HUES64 (cell line): Measurements from ENCODE around the gene CERT1.

Experiments used
- H3K27ac ChIP-seq: 2 replicates; pipeline ENCODE4 v1.7.0; 2013; ENCODE audit warnings: low read depth, low read length, inconsistent platforms
- H3K27me3 ChIP-seq: 2 replicates; pipeline ENCODE4 v1.6.1; 2013; ENCODE audit warnings: mild to moderate bottlenecking, low read length; ENCODE audit not compliant: insufficient read depth
- H3K36me3 ChIP-seq: 2 replicates; pipeline ENCODE4 v1.6.1; 2013; ENCODE audit warnings: mild to moderate bottlenecking, low read length; ENCODE audit not compliant: insufficient read depth
- H3K4me1 ChIP-seq: 2 replicates; pipeline ENCODE4 v1.6.1; 2013; ENCODE audit warnings: mild to moderate bottlenecking, low read length, moderate library complexity; ENCODE audit not compliant: insufficient read depth
- H3K4me3 ChIP-seq: 2 replicates; pipeline ENCODE4 v1.5.1; 2013; ENCODE audit warnings: mild to moderate bottlenecking, low read length, moderate library complexity
- H3K9ac ChIP-seq: 2 replicates; pipeline ENCODE4 v1.6.1; 2013; ENCODE audit warnings: mild to moderate bottlenecking, low read depth, low read length
- H3K9me3 ChIP-seq: 2 replicates; pipeline ENCODE4 v1.6.1; 2013; ENCODE audit warnings: low read depth, low read length; ENCODE audit not compliant: insufficient read depth
- WGBS: fragments of 150-250, 120-280 bp; methylation state at CpG from one replicate; pipeline ENCODE4 v1.1.7; 2013; ENCODE audit warnings: missing lambda C conversion rate; 5-methylcytosine and 5-hydroxymethylcytosine counted together

CERT1 gene

DNA sequence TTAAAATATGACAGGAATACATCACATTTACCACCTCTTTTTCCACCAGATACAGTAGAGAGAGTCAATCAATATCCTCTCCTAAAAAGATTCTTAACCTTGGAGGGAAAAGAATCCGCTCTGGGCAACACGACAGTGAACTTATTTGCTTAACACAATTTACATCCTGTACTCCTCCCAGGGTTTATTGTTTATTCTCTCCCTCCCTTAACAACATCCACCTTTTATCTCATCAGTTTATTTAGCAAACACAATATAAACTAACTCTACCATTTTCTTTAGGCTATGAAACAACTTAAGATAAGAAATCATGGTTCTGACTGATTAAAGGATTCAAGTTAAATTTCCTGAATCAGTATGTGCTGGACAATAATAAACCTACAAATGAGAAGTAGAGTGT lies 50.9 kb downstream of the CERT1 start:
- no peak overlapping the region for H3K9ac ChIP-seq
- H3K36me3 ChIP-seq: no peaks in the 10 kb centered on the region; the same call in 1 of the 2 replicates
- H3K4me1 ChIP-seq: peaks cover 25% of the 10 kb centered on the region
- no peak overlapping the region for H3K4me3 ChIP-seq
- H3K27ac ChIP-seq: no peak overlapping the region
- H3K9me3 ChIP-seq: no peaks in the 10 kb centered on the region
- 63% methylated on average over 2 of the region's 2 CpGs for WGBS
- H3K27me3 ChIP-seq: no peaks in the 10 kb centered on the region

DNA sequence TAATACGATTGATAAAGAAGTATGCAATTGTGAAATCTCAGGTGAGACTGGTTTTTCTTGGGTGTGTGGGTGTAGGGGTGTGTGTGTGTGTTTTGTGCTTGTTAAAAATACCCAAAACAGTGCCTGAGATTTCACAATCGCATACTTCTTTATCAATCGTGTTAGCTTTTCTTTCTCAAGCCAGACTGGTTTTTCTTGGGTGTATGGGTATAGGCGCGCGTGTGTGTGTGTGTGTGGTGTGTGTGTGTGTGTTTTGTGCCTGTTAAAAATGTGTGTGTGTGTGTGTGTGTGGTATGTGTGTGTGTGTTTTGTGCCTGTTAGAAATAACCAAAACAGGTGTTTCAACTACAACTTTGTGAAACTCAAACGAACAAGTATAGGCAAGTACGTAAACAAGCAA lies 53.7 kb downstream of the CERT1 start:
- 98% methylated on average over 8 of the region's 8 CpGs for WGBS
- no peak overlapping the region for H3K9ac ChIP-seq
- no peaks in the 10 kb centered on the region for H3K27me3 ChIP-seq
- no peak overlapping the region for H3K27ac ChIP-seq
- no peak overlapping the region for H3K4me3 ChIP-seq
- H3K4me1 ChIP-seq: peaks cover 14% of the 10 kb centered on the region
- H3K9me3 ChIP-seq: no peaks in the 10 kb centered on the region
- H3K36me3 ChIP-seq: no peaks in the 10 kb centered on the region; the same call in 1 of the 2 replicates

DNA sequence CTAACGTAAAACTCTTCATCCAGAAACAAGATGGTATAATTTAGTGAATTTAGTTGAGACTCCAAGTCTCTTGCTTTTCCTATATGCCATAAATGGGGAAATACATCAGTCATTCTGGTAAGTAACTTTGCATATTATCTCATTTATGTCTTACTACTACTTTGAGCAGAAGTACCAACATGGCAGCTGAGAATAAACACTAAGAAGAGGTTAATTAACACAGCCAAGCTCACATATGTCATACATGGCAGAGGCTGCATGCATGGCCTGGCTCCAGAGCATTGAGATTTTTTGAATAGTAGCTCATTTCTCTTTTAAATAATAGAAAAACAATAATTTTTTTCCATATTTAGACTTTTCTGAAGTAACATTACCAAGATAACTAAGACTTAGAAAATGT lies 54.3 kb downstream of the CERT1 start:
- peaks cover 14% of the 10 kb centered on the region for H3K4me1 ChIP-seq
- H3K27ac ChIP-seq: no peak overlapping the region
- H3K9me3 ChIP-seq: no peaks in the 10 kb centered on the region
- WGBS: no CpG with 5 or more reads among the region's 1 CpG
- H3K4me3 ChIP-seq: no peak overlapping the region
- no peak overlapping the region for H3K9ac ChIP-seq
- H3K27me3 ChIP-seq: no peaks in the 10 kb centered on the region
- no peaks in the 10 kb centered on the region; the same call in 1 of the 2 replicates for H3K36me3 ChIP-seq

DNA sequence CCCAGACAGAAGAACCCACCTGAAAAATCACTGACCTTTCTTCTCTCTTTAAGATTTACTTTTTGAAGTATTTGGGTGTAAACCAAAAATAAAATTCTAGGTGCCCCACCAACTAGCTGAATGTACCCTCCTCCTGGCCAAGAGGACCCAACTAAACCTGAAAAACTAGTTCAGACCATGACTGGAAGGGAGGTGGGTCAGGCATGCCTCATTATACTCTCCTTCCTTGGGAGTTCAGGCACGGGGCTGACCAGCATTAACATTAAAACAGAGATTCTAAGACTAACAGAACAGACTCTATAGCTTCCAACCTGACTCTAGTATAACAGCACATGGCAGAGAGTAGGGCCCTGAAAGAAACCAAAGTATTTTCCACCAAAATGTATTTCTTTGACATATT lies 61.4 kb downstream of the CERT1 start:
- Histone ChIP-seq H3K4me1 (peaks cover 16% of the 10 kb centered on the region; the same call in 1 of the 2 replicates), H3K9me3 (no peaks in the 10 kb centered on the region), H3K9ac (no peak overlapping the region), H3K27me3 (no peaks in the 10 kb centered on the region), H3K4me3 (no peak overlapping the region), H3K36me3 (no peaks in the 10 kb centered on the region), H3K27ac (no peak overlapping the region; the same call in 1 of the 2 replicates)
- WGBS: 38% methylated on average over 1 of the region's 1 CpG

DNA sequence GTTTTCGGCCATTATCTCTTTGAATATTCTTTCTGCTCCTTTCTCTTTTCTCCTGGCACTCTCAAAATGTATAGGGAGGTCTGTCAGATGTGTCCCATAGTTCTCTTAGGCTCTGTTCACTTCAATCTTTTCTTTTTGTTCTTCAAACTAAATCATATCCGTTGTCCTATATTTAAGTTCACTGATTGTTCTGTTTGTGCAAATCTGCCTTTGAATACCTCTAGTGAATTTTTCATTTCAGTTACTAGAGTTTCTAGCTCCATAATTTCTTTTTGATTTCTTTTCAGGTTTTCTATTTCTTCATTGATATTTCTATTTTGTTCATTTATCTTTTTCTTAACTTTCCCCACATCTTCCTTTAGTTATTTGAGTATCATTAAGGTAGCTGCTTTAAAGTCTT lies 65.4 kb downstream of the CERT1 start:
- H3K4me1 ChIP-seq: peaks cover 14% of the 10 kb centered on the region; the same call in 1 of the 2 replicates
- no peaks in the 10 kb centered on the region for H3K27me3 ChIP-seq
- 92% methylated on average over 1 of the region's 2 CpGs for WGBS
- no peak overlapping the region for H3K4me3 ChIP-seq
- peaks cover 6% of the 10 kb centered on the region for H3K9me3 ChIP-seq
- no peaks in the 10 kb centered on the region for H3K36me3 ChIP-seq
- no peak overlapping the region for H3K9ac ChIP-seq
- H3K27ac ChIP-seq: no peak overlapping the region

DNA sequence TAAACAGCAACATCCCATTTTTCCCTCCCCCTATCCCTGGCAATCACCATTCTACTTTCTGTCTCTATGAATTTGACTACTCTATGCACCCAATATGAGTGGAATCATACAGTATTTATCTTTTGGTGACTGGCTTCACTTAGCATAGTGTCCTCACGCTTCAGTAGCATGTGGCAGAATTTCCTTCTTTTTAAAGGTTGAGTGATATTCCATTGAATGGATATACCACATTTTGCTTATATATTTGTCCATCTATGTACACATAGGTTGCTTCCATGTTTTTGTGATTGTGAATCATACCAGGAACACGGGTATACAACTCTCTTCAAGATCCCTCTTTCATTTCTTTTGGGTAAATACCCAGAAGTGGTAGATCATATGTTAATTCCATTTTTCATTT lies 69.9 kb downstream of the CERT1 start:
- 92% methylated on average over 1 of the region's 2 CpGs for WGBS
- Histone ChIP-seq H3K27me3 (no peaks in the 10 kb centered on the region), H3K27ac (no peak overlapping the region), H3K36me3 (no peaks in the 10 kb centered on the region), H3K9me3 (peaks cover 6% of the 10 kb centered on the region), H3K4me3 (no peak overlapping the region), H3K9ac (no peak overlapping the region), H3K4me1 (peaks cover under 1% of the 10 kb centered on the region; the same call in 1 of the 2 replicates)

DNA sequence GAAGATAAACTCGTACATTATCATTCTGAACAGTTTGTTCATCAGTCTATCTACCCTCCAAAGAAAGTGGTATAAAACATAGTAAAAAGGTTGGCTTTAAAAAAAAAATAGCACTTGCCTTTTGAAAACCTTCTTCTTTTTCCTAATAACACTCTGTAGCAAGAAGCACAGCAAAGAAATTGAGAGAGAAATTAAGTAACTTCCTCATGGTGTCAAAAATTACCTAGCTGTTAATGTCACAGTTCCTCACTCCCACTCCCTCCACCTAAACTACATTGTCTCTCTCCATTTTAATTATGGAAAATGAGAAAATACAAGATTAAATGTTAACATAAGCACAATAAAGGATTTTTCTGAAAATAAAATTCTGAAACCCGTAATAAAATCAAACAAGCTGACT lies 72.2 kb downstream of the CERT1 start:
- Histone ChIP-seq H3K27me3 (no peaks in the 10 kb centered on the region), H3K36me3 (no peaks in the 10 kb centered on the region), H3K4me1 (no peaks in the 10 kb centered on the region), H3K9ac (no peak overlapping the region), H3K9me3 (peaks cover 6% of the 10 kb centered on the region), H3K27ac (no peak overlapping the region), H3K4me3 (no peak overlapping the region)
- 100% methylated on average over 1 of the region's 2 CpGs for WGBS

DNA sequence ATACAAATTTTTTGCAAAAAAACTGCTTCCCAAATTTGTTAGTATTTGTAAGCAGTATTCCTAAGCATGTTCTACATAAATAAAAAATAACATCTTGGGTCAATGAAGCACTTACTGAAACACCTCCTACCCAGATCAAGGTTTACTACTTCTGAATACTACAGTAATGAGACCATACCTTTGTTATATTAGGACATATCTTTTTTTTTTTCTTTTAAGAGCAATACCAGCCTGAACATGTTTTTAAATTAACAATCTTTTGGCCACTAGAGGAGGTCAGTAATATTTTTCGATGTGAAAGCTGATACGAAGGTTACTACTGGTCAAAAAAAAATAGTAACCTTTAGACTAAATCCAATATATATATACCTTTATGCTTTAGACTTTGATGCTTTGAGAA lies 72.7 kb downstream of the CERT1 start:
- WGBS: no CpG with 5 or more reads among the region's 2 CpGs
- H3K9me3 ChIP-seq: peaks cover 6% of the 10 kb centered on the region
- no peak overlapping the region for H3K9ac ChIP-seq
- H3K4me3 ChIP-seq: no peak overlapping the region
- no peaks in the 10 kb centered on the region for H3K36me3 ChIP-seq
- no peaks in the 10 kb centered on the region for H3K4me1 ChIP-seq
- H3K27ac ChIP-seq: no peak overlapping the region
- H3K27me3 ChIP-seq: no peaks in the 10 kb centered on the region

DNA sequence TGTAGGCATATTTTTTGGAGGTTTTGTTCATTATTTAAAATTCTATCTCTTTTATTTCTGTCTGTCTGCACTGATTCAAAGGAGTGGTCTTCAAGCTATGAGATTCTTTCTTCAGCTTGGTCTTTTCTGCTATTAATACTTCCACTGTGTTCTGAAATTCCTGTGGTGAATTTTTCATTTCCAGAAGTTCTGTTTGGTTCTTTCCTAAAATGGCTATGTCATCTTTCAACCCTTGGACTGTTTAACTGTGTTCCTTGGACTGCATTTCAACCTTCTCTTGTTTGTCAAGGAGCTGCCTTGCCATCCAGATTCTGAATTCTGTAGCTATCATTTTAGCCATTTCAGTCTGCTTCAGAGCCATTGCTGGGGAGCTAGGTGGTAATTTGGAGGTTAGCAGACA lies 76.3 kb downstream of the CERT1 start:
- H3K4me1 ChIP-seq: no peaks in the 10 kb centered on the region

DNA sequence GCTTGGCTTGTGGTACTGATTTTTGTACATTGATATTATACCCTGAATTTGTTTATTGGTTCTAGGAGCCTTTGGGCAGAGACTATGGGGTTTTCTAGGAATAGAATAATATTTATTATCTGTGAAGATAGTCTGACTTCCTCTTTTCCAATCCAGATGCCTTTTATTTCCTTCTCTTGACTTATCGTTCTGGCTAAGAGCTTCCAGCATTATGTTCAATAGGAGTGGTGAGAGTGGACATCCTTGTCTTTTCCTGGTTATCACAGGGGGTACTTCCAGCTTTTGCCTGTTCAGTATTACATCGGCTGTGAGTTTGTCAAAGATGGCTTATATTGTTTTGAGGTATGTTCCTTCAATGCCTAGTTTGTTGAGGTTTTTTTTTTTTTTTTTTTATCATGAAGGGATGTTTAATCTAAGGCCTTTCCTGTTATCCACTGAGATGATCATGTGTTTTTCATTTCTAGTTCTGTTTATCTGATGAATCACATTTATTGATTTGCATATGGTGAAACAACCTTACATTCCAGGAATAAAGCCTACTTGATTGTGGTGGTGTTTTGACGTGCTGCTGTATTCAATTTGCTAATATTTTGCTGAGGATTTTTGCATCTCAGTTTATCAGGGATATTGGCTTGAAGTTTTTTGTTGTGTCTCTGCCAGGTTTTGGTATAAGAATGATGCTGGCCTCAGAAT lies 77.5 kb downstream of the CERT1 start:
- Histone ChIP-seq H3K27me3 (no peaks in the 10 kb centered on the region), H3K9ac (no peak overlapping the region), H3K36me3 (no peaks in the 10 kb centered on the region), H3K27ac (no peak overlapping the region), H3K4me3 (no peak overlapping the region), H3K9me3 (no peaks in the 10 kb centered on the region), H3K4me1 (no peaks in the 10 kb centered on the region)
- WGBS: 98% methylated on average over 3 of the region's 3 CpGs

More for the DNA sequence above, 76.3 kb downstream of the CERT1 start:
- no peaks in the 10 kb centered on the region for H3K9me3 ChIP-seq
- H3K36me3 ChIP-seq: no peaks in the 10 kb centered on the region
- no peaks in the 10 kb centered on the region for H3K27me3 ChIP-seq
- H3K4me3 ChIP-seq: no peak overlapping the region
- H3K9ac ChIP-seq: no peak overlapping the region
- no peak overlapping the region for H3K27ac ChIP-seq

DNA sequence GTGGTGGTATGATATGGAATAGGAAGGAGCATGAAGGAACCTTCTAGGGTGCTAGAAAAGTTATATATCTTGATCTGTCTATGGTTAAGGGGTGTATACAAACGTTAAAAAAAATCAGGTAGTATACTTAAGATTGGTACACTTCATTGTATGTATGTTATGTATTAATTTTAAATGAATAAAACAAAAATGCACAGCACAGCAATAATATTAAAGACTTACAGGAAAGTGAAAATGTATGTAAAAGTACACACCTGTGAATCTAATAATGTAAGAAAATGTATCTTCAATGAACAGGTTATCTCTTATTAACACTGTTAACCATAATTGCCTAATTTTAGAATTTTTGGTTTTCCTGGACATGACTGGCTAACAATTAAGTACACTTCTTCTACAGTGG lies 97.2 kb downstream of the CERT1 start:
- H3K9ac ChIP-seq: no peak overlapping the region
- H3K9me3 ChIP-seq: no peaks in the 10 kb centered on the region
- WGBS: 83% methylated on average over 1 of the region's 1 CpG
- H3K36me3 ChIP-seq: peaks cover 38% of the 10 kb centered on the region
- peaks cover 14% of the 10 kb centered on the region for H3K4me1 ChIP-seq
- no peak overlapping the region for H3K27ac ChIP-seq
- H3K4me3 ChIP-seq: no peak overlapping the region
- H3K27me3 ChIP-seq: no peaks in the 10 kb centered on the region
